GM19452 (cell line): ENCODE measurements around the gene HMCN1.

ENCODE experiments used
- ATAC-seq: cut with Tn5 transposase; IDR thresholded peaks from one replicate; pipeline ENCODE4 v1.9.1; 2021; ENCODE audit not compliant: unreplicated experiment

HMCN1 gene

DNA sequence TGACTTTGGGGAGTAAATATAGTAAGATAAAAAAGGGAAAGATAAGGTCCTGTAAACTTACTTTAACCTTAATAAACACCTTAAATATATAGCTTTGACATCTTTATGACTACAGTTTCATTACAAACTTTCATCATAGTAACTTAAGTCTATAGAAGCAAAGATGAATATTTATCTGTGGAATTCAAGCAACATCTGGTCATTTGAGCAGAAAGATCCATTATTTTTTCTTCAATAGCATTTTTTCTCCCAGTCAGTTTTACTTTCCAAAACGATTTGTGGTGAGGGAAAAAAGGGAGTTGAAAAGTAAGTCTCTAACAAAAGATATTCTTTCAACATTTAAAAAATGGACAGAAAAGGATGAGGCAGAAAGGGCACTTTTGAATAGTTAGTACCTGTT lies 69.0 kb downstream of the HMCN1 start:
- no peak for ATAC-seq

DNA sequence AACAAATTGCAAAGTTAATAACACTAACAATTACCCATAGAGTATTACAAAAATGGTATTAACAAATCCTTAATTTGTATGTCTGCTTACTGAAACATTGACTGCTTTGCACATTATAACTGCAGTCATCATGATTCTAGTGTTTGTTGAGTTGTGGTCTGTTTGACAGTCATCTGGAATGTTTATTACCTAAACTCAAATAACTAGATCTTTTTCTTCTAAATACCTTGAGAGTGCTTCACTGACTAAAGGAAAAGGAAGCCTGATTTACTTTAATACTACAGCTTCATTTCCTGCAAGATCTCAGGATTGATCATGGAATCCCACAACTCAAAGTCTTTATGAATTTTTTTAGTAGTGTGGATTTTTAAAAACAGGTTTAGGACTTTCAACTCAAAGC lies 70.0 kb downstream of the HMCN1 start:
- ATAC-seq, result no peak

GRCh38 chr1:185804608-185805007 lies 70.4 kb downstream of the HMCN1 start:
- no peak for ATAC-seq

GRCh38 chr1:185807275-185807674 lies 73.1 kb downstream of the HMCN1 start:
- no peak for ATAC-seq

DNA sequence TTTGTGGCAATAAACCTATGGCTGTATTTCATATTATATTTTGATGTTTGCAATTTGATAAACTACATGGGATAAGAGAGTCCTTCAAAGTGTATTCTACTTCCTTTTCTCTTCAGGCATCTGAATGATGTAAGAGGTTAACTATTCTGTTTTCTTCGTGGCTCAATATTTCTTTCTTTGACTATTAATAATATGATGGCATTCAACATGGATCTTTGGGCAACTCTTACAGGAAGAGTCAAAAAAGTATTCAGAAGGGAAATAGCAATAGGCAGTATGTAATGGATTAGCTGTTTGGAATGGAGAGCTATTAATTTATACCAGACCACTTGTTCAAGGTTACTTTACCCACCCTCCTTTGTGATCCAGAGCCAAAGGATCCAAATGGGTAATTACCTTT lies 74.4 kb downstream of the HMCN1 start:
- ATAC-seq, result no peak

DNA sequence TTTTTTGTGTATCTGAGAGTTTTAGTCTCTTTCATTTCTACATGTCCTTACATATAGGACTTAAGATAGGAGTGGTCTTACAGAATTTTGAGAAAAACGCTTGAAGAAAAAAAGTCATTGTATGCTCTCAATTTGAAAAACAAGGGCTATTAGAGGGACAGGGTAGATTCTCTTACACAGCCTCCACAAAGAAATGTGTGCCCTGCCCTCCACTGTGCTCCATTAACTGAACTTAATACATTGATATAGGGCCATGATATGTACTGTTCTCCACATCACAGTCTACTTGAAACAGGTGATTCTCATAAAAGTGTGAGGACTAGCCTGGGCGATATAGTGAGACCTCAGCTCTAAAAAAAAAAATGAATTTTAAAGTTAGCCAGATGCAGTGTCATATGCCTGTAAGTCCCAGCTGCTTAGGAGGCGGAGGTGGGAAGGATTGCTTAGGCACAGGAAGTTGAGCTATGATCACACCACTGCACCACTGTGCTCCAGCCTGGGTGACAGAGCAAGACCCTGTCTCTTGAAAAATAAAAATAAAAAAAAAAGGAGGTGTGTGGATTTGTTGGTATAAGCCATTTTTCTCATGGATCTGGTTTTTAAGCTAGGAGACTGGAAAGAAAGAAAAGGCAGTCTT lies 77.0 kb downstream of the HMCN1 start:
- ATAC-seq, result no peak

GRCh38 chr1:185812934-185813333 lies 78.7 kb downstream of the HMCN1 start:
- no peak for ATAC-seq

DNA sequence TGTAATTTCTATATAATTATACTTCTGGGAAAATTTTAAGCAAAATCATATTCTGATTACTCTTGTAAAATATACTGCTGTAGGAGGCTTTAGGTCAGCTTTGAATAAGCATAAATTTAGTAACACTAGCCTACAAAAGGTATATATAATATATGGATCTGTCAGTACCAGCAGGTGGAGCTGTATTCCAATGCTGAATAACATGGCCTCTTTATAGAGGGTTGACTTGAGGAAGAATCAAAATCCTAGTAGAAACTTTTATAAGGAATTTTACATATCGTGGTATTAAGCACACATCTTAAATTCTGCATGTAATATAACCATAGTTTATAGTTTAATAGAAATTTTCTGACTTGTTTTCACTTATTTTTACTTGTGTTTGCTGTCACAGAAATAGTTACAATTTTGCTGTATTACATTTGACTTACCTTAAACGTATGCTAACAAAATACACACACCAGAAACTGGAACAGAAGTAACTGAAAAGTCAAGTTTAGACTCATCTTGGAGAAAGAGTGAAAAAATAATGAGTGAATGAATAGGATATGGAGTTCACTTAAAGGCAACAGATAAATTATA lies 79.3 kb downstream of the HMCN1 start:
- peak; percentile 58 for ATAC-seq

GRCh38 chr1:185816460-185816859 lies 82.3 kb downstream of the HMCN1 start:
- ATAC-seq, result no peak

GRCh38 chr1:185819798-185820197 lies 85.6 kb downstream of the HMCN1 start:
- ATAC-seq, result no peak

GRCh38 chr1:185821612-185822385 lies 87.6 kb downstream of the HMCN1 start:
- ATAC-seq, result no peak

DNA sequence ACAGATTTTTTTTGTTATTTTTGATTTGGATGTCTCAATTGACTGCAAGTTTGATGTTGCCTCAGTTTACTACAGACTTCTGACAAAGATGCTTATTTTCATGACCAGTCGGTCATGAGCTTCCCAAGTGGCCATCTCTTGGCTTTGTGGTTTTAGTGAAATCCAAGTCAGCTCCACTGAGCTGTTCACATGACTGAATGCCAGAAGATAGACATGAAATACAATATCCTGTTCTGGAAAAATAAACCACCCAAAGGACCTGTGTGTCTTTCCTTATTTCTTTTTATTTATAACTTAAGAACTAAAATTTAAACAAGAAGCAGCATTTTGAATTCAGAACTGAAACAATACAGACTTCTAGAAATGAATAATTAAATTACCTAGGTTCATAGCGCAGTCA lies 89.3 kb downstream of the HMCN1 start:
- no peak for ATAC-seq

- ATAC-seq, result no peak
Observed at GRCh38 chr1:185824106-185824505, 89.9 kb downstream of the HMCN1 start.

- ATAC-seq, result no peak
Observed at GRCh38 chr1:185825556-185825955, 91.4 kb downstream of the HMCN1 start.

GRCh38 chr1:185834371-185834905 lies 100.2 kb downstream of the HMCN1 start:
- ATAC-seq, result no peak

- no peak for ATAC-seq
Observed at GRCh38 chr1:185835191-185835590, 101.0 kb downstream of the HMCN1 start.

- no peak for ATAC-seq
Observed at GRCh38 chr1:185837711-185838110, 103.5 kb downstream of the HMCN1 start.

GRCh38 chr1:185838111-185838510 lies 103.9 kb downstream of the HMCN1 start:
- ATAC-seq, result no peak

GRCh38 chr1:185840880-185841279 lies 106.7 kb downstream of the HMCN1 start:
- no peak for ATAC-seq

GRCh38 chr1:185843297-185843869 lies 109.2 kb downstream of the HMCN1 start:
- no peak for ATAC-seq

DNA sequence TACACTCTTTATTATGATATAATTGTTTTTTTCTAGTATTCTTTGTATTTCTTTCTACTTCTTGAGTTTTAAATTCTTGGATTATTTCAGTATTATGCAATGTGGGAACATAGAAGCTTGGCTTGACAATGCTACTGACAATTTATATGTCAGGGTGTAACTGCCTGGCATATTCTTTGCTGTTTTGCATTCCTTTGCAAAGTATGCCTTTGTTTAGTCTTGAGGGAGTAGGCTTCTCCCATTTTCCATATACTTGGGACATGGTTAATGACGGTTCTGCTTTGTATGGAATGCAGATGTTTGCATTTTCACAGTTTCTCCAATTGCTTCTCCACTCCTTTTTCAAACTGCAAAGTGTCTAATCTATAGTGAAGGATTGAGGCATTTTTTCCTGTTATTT lies 109.8 kb downstream of the HMCN1 start:
- ATAC-seq, result no peak
